Measurements from ENCODE around the gene CDS2. TPM values are rescaled to one million over a fixed set of nuclear protein-coding genes. Genes with fewer than 3 reads are reported as not detected.

Gene CDS2
- total RNA-seq, 1 experiment from 2014 or later, result 37.5 TPM

GRCh38 chr20:5091902-5092301 is 34.9 kb upstream of the CDS2 start:
- intact Hi-C loops (cut with micrococcal nuclease), result no loop called here
- CTCF ChIA-PET, result no interaction called here
- Histone ChIP-seq H3K4me3 (replicated peaks in 1 of 2; ENCODE audit: low read depth in 1 of 2, low read length in 2 of 2) (no peak overlapping the region), H3K4me1 (ENCODE audit: control insufficient read depth in 1 of 2, insufficient read depth in 2 of 2, low read length in 2 of 2) (no peaks in the 10 kb centered on the region), H3K9ac (ENCODE audit: low read length) (no peak overlapping the region), H3K9me3 (ENCODE audit: control insufficient read depth in 1 of 2, insufficient read depth in 1 of 2, low read depth in 1 of 2, low read length in 2 of 2) (no peaks in the 10 kb centered on the region), H3K79me2 (ENCODE audit: insufficient read depth, low read length) (no peaks in the 10 kb centered on the region), H3K4me2 (ENCODE audit: low read length) (no peak overlapping the region), H2AFZ (ENCODE audit: low read depth, low read length, poor library complexity, severe bottlenecking) (no peak overlapping the region), H3K27me3 (ENCODE audit: insufficient read depth, low read length) (no peaks in the 10 kb centered on the region), H4K20me1 (ENCODE audit: insufficient read depth) (no peaks in the 10 kb centered on the region), H3K36me3 (ENCODE audit: control insufficient read depth in 1 of 2, insufficient read depth in 2 of 2, low read length in 2 of 2) (peaks cover 0 to 5% of the 10 kb centered on the region in 2 experiments; a peak in 1 of 4 replicates), H3K9me2 (ENCODE audit: insufficient read depth) (no peaks in the 10 kb centered on the region), H3K27ac (ENCODE audit: low read depth, low read length) (no peak overlapping the region)
- BruUV-seq (replicated peaks), result no TSS peak
- ATAC-seq (no peak), DNase-seq (ENCODE audit: low read depth, low spot score) (no peak)
- RAD21 ChIA-PET (ENCODE audit: low non-redundant PET in 1 of 2, low total read pairs in 2 of 2, uncharacterized antibody in 2 of 2, unreplicated experiment in 2 of 2), result no interaction called here
- TF ChIP-seq ELF1 (IDR thresholded peaks at IDR 0.05; ENCODE audit: borderline replicate concordance, low read depth), result no peak
- TF ChIP-seq, protein P1, sequence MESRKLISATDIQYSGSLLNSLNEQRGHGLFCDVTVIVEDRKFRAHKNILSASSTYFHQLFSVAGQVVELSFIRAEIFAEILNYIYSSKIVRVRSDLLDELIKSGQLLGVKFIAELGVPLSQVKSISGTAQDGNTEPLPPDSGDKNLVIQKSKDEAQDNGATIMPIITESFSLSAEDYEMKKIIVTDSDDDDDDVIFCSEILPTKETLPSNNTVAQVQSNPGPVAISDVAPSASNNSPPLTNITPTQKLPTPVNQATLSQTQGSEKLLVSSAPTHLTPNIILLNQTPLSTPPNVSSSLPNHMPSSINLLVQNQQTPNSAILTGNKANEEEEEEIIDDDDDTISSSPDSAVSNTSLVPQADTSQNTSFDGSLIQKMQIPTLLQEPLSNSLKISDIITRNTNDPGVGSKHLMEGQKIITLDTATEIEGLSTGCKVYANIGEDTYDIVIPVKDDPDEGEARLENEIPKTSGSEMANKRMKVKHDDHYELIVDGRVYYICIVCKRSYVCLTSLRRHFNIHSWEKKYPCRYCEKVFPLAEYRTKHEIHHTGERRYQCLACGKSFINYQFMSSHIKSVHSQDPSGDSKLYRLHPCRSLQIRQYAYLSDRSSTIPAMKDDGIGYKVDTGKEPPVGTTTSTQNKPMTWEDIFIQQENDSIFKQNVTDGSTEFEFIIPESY (IDR thresholded peaks at IDR 0.05; ENCODE audit: extremely low read depth, insufficient replicate concordance, low read length), result no peak
- TF ChIP-seq TCF7L2 (IDR thresholded peaks at IDR 0.05; ENCODE audit: borderline replicate concordance, extremely low read depth, insufficient read depth, insufficient read length), result no peak
- TF ChIP-seq POLR2A (IDR thresholded peaks at IDR 0.05; ENCODE audit: borderline replicate concordance, extremely low read depth, insufficient read depth, insufficient read length), result no peak
- TF ChIP-seq EGR1 (IDR thresholded peaks at IDR 0.05; ENCODE audit: low read depth), result no peak
- TF ChIP-seq SRF (IDR thresholded peaks at IDR 0.05; ENCODE audit: low read depth), result no peak
- no peak for TF ChIP-seq JUND (IDR thresholded peaks at IDR 0.05)
- TF ChIP-seq, protein P2, sequence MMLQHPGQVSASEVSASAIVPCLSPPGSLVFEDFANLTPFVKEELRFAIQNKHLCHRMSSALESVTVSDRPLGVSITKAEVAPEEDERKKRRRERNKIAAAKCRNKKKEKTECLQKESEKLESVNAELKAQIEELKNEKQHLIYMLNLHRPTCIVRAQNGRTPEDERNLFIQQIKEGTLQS (IDR thresholded peaks at IDR 0.05), result no peak
- TF ChIP-seq YY1 (IDR thresholded peaks at IDR 0.05; ENCODE audit: extremely low read depth, insufficient replicate concordance, low read depth, low read length), result no peak
- no peak for TF ChIP-seq POLR2AphosphoS5 (IDR thresholded peaks at IDR 0.05; ENCODE audit: low read depth, low read length)
- TF ChIP-seq ZNF274 (IDR thresholded peaks at IDR 0.05; ENCODE audit: low read depth, low read length), result no peak
- no peak for TF ChIP-seq CEBPB (IDR thresholded peaks at IDR 0.05; ENCODE audit: low read depth)
- TF ChIP-seq EZH2 (IDR thresholded peaks at IDR 0.05), result no peak
- TF ChIP-seq CBX3 (IDR thresholded peaks at IDR 0.05; ENCODE audit: low read depth), result no peak
- TF ChIP-seq FOSL1 (IDR thresholded peaks at IDR 0.05; ENCODE audit: low read depth), result no peak
- TF ChIP-seq, protein P3, sequence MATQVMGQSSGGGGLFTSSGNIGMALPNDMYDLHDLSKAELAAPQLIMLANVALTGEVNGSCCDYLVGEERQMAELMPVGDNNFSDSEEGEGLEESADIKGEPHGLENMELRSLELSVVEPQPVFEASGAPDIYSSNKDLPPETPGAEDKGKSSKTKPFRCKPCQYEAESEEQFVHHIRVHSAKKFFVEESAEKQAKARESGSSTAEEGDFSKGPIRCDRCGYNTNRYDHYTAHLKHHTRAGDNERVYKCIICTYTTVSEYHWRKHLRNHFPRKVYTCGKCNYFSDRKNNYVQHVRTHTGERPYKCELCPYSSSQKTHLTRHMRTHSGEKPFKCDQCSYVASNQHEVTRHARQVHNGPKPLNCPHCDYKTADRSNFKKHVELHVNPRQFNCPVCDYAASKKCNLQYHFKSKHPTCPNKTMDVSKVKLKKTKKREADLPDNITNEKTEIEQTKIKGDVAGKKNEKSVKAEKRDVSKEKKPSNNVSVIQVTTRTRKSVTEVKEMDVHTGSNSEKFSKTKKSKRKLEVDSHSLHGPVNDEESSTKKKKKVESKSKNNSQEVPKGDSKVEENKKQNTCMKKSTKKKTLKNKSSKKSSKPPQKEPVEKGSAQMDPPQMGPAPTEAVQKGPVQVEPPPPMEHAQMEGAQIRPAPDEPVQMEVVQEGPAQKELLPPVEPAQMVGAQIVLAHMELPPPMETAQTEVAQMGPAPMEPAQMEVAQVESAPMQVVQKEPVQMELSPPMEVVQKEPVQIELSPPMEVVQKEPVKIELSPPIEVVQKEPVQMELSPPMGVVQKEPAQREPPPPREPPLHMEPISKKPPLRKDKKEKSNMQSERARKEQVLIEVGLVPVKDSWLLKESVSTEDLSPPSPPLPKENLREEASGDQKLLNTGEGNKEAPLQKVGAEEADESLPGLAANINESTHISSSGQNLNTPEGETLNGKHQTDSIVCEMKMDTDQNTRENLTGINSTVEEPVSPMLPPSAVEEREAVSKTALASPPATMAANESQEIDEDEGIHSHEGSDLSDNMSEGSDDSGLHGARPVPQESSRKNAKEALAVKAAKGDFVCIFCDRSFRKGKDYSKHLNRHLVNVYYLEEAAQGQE (IDR thresholded peaks at IDR 0.05; ENCODE audit: low read depth), result no peak
- TF ChIP-seq EZH2phosphoT487 (IDR thresholded peaks at IDR 0.05; ENCODE audit: borderline replicate concordance), result no peak
- no peak for TF ChIP-seq ZFX (IDR thresholded peaks at IDR 0.05)
- POLR2A ChIA-PET, result interaction anchor here (0.5 kb wide), 1 partner anchor 32 kb away, joined by 4 read pairs; no protein-coding TSS in a partner anchor
